GM19193 (cell line): ENCODE data around the gene ISLR2.

Experiments
- POLR2A ChIP-seq: IDR thresholded peaks from 4 replicates; pipeline ENCODE4 v1.6.1; 2011; ENCODE audit not compliant: insufficient read depth, insufficient read length; ENCODE audit errors: extremely low read depth

The ISLR2 gene

DNA sequence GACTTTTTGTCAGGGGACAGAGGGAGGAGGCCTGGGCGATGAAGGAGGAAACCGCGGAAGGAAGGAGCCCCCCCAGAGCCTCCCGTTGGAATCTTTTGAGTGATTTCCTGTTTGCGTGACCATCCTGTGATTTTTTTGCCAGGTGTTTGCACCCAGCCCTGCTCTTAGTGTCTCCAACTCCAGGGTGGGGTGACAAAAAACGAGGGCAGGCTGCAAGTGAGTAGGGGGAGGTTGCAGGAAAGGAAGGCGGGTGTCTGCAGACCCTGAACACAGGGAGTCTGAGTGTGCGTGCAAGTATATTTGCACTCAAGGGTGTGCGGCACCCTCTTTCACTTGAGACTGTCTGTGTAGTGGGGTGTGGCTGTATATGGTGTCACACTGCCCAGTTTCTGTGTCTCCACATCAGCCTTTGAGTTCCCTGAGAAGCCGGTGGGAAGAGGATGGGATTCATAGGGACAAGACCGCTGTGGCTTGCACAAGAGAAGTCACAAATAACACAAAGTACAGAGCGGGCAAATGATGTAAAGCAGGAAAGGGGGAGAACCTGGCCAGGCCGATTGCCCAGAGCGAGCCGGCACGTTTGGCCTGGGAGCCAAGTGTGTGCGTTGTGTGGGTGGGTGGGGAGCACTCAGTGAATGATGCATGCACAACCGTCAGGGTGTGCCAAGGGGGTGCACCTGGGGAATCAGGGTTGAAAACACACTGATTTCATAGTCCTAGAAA lies 6.6 kb downstream of the ISLR2 start:
- no peak for TF ChIP-seq POLR2A

- no peak for TF ChIP-seq POLR2A
Measured at GRCh38 chr15:74137537-74137894, 7.1 kb downstream of the ISLR2 start.

DNA sequence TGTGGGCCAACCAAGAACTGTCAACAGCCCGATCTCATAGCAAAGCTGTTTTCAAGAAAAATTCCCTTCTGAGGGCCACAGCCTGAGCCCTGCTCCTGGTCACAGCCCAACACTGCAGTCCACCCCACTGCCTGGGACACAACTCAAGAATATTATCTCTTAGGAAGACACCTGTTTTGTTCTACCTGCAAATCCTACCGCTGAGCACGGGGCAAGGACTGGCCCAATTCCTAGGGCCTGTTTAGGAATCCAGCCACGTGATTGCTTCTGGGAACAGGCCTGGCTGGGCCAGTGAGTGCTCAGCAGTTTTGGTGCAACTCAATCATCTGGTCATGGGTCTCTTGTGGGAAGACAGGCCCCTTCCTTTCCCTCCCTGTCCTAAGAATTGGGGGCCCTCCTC lies 8.3 kb downstream of the ISLR2 start:
- no peak for TF ChIP-seq POLR2A

DNA sequence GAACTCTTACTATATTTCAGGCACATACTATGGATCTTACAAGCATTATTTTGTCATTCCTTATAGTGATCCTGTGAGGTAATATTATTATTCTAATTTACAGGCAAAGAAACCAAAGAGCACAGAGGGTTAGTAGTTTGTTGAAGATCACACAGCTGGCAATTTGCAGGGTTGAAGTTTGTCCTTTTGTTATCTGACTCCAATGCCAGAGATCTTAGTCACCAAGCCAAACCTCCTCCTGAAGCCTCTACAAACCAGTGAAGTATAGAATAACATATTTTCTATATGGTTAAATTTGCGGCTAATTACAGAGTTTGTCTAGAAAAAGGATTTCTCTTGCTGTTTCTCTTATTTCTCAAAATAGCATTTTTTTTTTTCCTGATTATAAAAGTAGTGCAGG lies 11.2 kb downstream of the ISLR2 start:
- no peak for TF ChIP-seq POLR2A

DNA sequence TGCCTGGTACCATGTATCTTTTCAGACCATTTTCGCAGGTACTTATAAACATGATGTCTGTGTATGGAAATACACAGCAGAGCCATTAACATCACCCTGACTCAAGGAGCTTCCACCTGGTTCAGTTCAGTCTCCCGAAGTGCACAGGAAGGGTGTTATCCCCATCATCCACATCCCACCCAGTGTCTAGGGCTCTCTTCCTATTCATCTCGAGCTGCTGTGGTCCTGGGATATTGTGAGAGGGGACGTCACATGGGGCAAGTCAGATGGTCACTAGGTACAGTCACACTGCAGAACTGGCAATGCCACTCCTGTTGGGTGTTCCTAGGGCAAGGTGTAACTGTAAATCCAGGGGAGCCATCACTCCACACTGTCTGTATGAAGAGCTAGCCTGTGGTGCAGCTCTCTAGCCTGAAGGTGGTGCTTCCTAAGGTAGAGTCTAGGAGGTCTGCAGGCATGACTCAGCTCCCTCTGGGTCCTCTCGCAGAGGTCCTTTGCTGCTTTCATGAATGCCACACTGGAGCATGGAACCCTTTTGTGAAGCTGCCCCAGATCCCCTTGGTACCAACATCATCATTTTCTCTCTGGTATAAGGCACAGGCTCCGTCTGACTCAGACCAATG lies 13.9 kb downstream of the ISLR2 start:
- TF ChIP-seq POLR2A = no peak

GRCh38 chr15:74146277-74146800 lies 16.0 kb downstream of the ISLR2 start:
- TF ChIP-seq POLR2A = no peak

- no peak for TF ChIP-seq POLR2A
Measured at GRCh38 chr15:74147051-74147450, 16.7 kb downstream of the ISLR2 start.

- no peak for TF ChIP-seq POLR2A
Measured at GRCh38 chr15:74155766-74156417, 25.5 kb downstream of the ISLR2 start.

DNA sequence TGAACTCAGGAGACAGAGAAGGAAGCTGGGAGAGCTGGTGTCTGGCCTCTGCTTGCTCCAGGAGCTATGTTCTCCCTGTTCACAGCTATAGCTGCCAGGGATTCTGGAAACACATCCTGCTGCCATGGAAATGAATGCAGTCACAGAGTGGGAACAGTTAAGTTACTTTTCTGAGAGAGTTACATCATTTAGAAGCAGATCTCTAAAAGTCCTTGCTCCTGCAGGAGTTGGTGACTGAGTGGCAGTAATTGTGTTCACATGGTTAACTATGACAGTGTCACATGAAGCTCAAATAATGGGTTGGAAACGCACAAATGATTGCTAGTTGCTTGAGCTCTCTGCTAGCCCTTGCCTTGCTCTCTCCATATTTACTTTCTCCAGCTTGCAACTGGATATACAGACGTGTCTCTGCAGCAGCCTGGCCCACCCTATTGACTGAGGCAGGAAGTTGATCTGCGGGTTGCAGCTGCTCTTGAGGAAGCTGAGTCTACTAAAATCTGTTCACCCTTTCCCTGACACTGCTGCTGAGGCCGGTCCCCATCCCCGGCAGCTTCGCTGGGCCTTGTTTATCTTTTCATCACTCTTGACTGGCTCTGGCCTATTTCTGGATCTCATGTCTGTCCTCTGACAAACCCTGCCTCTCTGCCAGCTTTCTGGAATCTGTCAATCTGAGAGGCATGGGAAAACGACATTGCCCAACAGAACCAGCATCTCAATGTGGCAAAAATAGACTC lies 26.5 kb downstream of the ISLR2 start:
- no peak for TF ChIP-seq POLR2A

GRCh38 chr15:74157868-74158827 lies 27.8 kb downstream of the ISLR2 start:
- no peak for TF ChIP-seq POLR2A

DNA sequence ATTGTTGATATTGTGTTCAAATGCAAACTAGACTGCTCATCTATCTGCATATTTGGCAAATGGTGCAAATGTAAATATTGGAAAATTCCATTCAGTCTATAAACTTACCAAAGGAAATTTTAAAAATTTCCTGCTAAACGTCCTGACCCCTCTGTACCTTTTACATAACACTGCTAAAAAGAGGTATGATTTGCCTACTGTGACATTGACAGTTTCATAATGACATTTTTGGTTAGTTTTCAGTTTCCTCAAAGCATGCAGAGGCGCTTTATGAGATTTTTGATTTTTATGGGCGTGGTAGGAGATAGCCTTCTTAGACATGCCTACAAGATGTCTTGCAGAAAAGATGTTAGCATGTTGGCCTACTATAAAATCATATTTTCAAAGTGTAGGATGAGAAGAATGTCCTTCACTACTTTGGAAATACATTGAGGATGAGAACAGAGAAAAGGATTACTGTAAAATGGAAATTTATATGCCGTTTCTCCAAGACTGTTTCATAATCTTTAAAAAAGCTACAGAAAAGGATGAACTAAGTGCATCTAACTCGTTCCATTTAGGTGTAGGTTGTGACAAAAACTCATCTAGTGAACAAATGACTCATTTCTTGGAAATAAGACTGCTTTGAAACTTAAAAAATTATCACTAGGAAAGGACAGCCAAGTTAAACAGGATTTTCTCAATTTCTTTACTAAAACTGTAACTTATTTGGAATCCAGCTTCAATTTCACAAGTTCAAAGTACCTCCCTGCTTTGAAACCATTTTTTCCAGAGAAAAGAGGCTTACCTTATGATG lies 28.7 kb downstream of the ISLR2 start:
- TF ChIP-seq POLR2A = no peak

DNA sequence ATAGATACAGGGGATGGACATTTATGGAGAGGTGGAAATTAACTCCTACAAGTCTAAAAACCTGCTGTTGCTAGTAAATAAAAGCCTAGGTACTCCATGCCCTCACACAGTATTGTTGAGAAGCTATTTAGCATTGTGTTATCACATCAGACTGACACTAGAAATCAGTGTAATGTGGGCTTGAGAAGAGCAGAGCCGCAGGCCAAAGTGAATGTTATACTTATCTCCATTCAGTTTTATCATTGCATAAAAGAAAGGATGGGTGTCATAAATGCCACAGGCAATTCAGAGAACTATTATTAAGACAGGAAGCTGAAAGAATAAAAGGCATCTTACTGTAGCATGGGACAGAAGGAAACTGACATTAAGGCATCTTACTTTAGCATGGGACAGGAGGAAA lies 29.4 kb downstream of the ISLR2 start:
- TF ChIP-seq POLR2A = no peak

GRCh38 chr15:74165461-74165860 lies 35.1 kb downstream of the ISLR2 start:
- no peak for TF ChIP-seq POLR2A
